Left lobe of liver (tissue), 2 donors: ENCODE data around the gene LCN10. TPM values are rescaled to one million over a fixed set of nuclear protein-coding genes. Genes with fewer than 3 reads are reported as not detected.

Source experiments
- ATAC-seq: fragments of 200-7000 bp; cut with Tn5 transposase; one replicate; pipeline ENCODE4 v1.9.1; 2020; ENCODE audit warnings: mild to moderate bottlenecking, moderate library complexity
- DNase-seq: peaks from one replicate; pipeline ENCODE4 v3.0.0-alpha.2; 2020; ENCODE audit warnings: low spot score
- total RNA-seq: library from RNA; stranded (reverse); gene quantifications from one replicate; pipeline ENCODE4 v1.2.1, GENCODE V29; 2021
- donor health status: DM: no; HTN: no; CAD: no; lungs with moderate emphysema.
- donor health status: DM: no; HTN: yes; CAD: no.

Gene LCN10
- total RNA-seq, 1 donor from 2014 or later = 0.15 TPM

- DNase-seq (no peak), ATAC-seq (no peak)
These were observed 51.2 kb downstream of the LCN10 start for GRCh38 chr9:136691316-136692184.

DNA sequence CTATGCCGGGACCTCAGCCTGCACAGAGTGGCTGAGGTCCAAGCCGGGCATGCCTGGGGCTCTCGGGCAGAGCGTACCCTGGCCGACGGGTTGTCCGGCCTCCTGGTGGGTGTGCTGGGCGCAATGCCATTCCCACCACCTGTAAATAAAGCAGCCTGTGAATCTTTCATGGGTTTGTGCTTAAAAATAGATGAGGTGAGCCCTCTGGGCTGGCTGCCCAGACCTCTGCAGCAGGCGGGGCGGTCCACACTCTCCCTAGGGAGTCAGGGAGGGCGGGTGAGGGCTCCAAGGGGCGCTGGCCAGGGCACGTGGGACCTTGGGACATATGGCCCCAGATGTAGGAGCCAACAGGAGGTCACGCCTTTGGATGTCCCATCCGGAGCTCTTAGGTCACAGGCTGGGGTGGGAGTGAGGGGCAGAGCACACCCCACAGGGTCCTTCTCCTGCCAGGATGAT lies 51.9 kb downstream of the LCN10 start:
- peak; percentile 92 for DNase-seq
- ATAC-seq = peak; percentile 30

DNA sequence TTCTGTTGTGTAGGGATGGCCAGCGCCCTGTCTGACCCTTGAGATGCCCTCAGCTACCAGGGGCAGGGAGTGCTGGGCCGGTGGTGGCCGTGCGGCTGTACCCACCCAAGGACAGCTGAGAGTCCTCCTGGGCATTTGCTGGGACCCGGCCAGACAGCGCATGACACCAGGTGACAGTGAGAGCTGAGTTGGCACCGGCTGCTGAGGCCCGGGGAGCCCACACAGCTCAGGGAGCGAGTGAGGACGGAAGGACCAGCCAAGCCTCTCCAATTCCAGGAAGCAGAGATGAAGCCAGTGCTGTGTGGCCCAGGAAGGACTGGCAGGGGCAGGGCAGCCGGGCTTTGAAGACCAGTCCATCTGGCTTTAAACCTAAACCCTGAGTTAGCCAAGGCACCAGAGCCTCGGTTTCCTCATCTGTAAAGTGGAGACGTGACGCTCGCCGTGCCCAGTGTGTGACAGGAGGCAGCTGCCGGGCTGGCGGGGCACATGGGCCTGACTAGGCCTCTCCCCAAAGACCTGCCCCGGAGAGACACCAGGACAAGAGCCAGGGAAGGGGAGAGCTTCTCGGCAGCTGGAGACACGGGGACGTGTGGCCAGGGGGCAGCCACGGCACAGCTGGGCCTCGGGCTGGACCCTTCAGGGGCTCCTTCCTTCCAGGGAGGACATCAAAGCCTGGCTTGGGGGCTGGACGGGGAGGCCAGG lies 52.5 kb downstream of the LCN10 start:
- peak; percentile 5 for ATAC-seq
- peak; percentile 81 for DNase-seq

- DNase-seq = no peak
- no peak for ATAC-seq
These were observed 53.7 kb downstream of the LCN10 start for GRCh38 chr9:136689108-136689460.

GRCh38 chr9:136688274-136689107 lies 54.2 kb downstream of the LCN10 start:
- ATAC-seq (no peak), DNase-seq (peak; percentile 47)

Other genes with a start within 250 kb of the LCN10 start
- 31.9 TPM for gene NOTCH1, start 196.9 kb downstream of the LCN10 start, total RNA-seq
- 42.3 TPM for gene EGFL7, start 80.0 kb downstream of the LCN10 start, total RNA-seq
- 213 TPM for gene AGPAT2, start 55.5 kb downstream of the LCN10 start, total RNA-seq
- gene DIPK1B, start 30.4 kb downstream of the LCN10 start, total RNA-seq = 3.0 TPM
- gene LCN6, start 5.6 kb upstream of the LCN10 start, total RNA-seq = not detected
- not detected for gene LCN8, start 15.3 kb upstream of the LCN10 start, total RNA-seq
- gene LCN15, start 21.6 kb upstream of the LCN10 start, total RNA-seq = not detected
- gene TMEM141, start 48.4 kb upstream of the LCN10 start, total RNA-seq = 55.1 TPM
- 0.75 TPM for gene CCDC183, start 53.4 kb upstream of the LCN10 start, total RNA-seq
- 18.4 TPM for gene RABL6, start 65.0 kb upstream of the LCN10 start, total RNA-seq
- gene AJM1, start 99.5 kb upstream of the LCN10 start, total RNA-seq = 4.1 TPM
- 58.2 TPM for gene PHPT1, start 106.5 kb upstream of the LCN10 start, total RNA-seq
- gene MAMDC4, start 109.4 kb upstream of the LCN10 start, total RNA-seq = 28.6 TPM
- 232 TPM for gene EDF1, start 123.4 kb upstream of the LCN10 start, total RNA-seq
- gene TRAF2, start 143.6 kb upstream of the LCN10 start, total RNA-seq = 7.4 TPM
- 112 TPM for gene FBXW5, start 201.8 kb upstream of the LCN10 start, total RNA-seq
- 411 TPM for gene C8G, start 202.3 kb upstream of the LCN10 start, total RNA-seq
- gene LCN12, start 209.3 kb upstream of the LCN10 start, total RNA-seq = 30.3 TPM
- 5.2 TPM for gene PTGDS, start 234.6 kb upstream of the LCN10 start, total RNA-seq
- gene LCNL1, start 240.1 kb upstream of the LCN10 start, total RNA-seq = not detected
- gene PAXX, start 249.5 kb upstream of the LCN10 start, total RNA-seq = 27.3 TPM